K562 (cell line): ENCODE data around the gene ZNF229. TPM values are rescaled to one million over a fixed set of nuclear protein-coding genes. Genes with fewer than 3 reads are reported as not detected.

ENCODE experiments used
- CBX3 ChIP-seq, 2 experiments: IDR thresholded peaks; 1 replicate in 1 of 2; 2 replicates in 1 of 2; pipeline ENCODE4 v1.6.1; 2012; ENCODE audit warnings: inconsistent platforms in 2 of 2, low read length in 2 of 2, borderline replicate concordance in 1 of 2, control low read depth in 1 of 2
- CBX5 ChIP-seq: IDR thresholded peaks from 2 replicates; pipeline ENCODE4 v1.6.1; 2014; ENCODE audit warnings: low read depth, borderline replicate concordance
- ETS1 ChIP-seq: conservative IDR thresholded peaks from 2 replicates; pipeline ENCODE4 v1.6.1; 2011; ENCODE audit warnings: low read depth, mild to moderate bottlenecking, low read length; ENCODE audit not compliant: control insufficient read depth
- JUN ChIP-seq, 2 experiments: sonication (generic) in 1 of 2; formaldehyde crosslinking in 1 of 2; IDR thresholded peaks; 2 replicates each; pipeline versions ENCODE4 v1.6.1 to v1.8.0; 2012 to 2022; ENCODE audit warnings: borderline replicate concordance in 2 of 2, mild to moderate bottlenecking in 2 of 2, improper control_type of control experiment in 1 of 2, low read depth in 1 of 2, low read length in 1 of 2, missing genetic modification reagents in 1 of 2
- JUND ChIP-seq, 2 experiments: IDR thresholded peaks; 2 replicates in 1 of 2; 3 replicates in 1 of 2; pipeline ENCODE4 v1.6.1; 2011; ENCODE audit warnings: borderline replicate concordance in 2 of 2, low read depth in 2 of 2, low read length in 2 of 2, improper control_type of control experiment in 1 of 2, missing biosample characterization in 1 of 2, missing genetic modification characterization in 1 of 2, missing genetic modification reagents in 1 of 2
- MIER1 ChIP-seq: fragments of 450-650 bp; IDR thresholded peaks from 2 replicates; pipeline ENCODE4 v1.6.1; 2016; ENCODE audit warnings: antibody characterized with exemption, mild to moderate bottlenecking, low read depth
- MTA3 ChIP-seq: fragments of 450-650 bp; formaldehyde crosslinking; IDR thresholded peaks from 2 replicates; pipeline ENCODE4 v1.6.1; 2017; ENCODE audit warnings: mild to moderate bottlenecking, borderline replicate concordance
- POLR2A ChIP-seq: fragments of 450-650 bp; conservative IDR thresholded peaks from 2 replicates; pipeline ENCODE4 v1.6.1; 2016
- POLR2B ChIP-seq: fragments of 450-650 bp; IDR thresholded peaks from 2 replicates; pipeline ENCODE4 v1.6.1; 2018; ENCODE audit warnings: low read depth; ENCODE audit not compliant: partially characterized antibody
- ZBTB40 ChIP-seq, 2 experiments: fragments of 450-650 bp in 1 of 2; sonication (generic) in 1 of 2; formaldehyde crosslinking in 1 of 2; IDR thresholded peaks; 2 replicates each; pipeline versions ENCODE4 v1.7.1 to v1.9.0; 2016 to 2022; ENCODE audit warnings: inconsistent platforms in 1 of 2, mild to moderate bottlenecking in 1 of 2, missing genetic modification reagents in 1 of 2
- ZNF124 ChIP-seq: sonication (generic); formaldehyde crosslinking; IDR thresholded peaks from 2 replicates; pipeline ENCODE4 v1.8.1; 2022; ENCODE audit warnings: missing genetic modification reagents
- ZNF274 ChIP-seq: IDR thresholded peaks from 2 replicates; pipeline ENCODE4 v1.6.1; 2011; ENCODE audit warnings: low read depth, mild to moderate bottlenecking, low read length, moderate library complexity, borderline replicate concordance
- ZNF280B ChIP-seq: fragments of 250-450 bp; sonication (Bioruptor Pico); IDR thresholded peaks from 2 replicates; pipeline ENCODE4 v1.5.1; 2021; ENCODE audit warnings: mild to moderate bottlenecking
- polyA plus RNA-seq, 8 experiments: library from polyadenylated mRNA; depleted of rRNA in 4 of 8; stranded (reverse) in 5 of 8; unstranded in 3 of 8; fragments of >200 nt; fragmentation: Nextera tagmentation in 2 of 8; fragmentation: Illumina TruSeq in 1 of 8; extraction: Ambion mirVana in 2 of 8; extraction: Trizol in 1 of 8; gene quantifications; 2 replicates each; pipeline versions ENCODE4 v1.2.1 to v1.2.3, GENCODE V29; 2011 to 2014; ENCODE audit warnings: inconsistent platforms in 1 of 8, missing spikeins in 1 of 8
- total RNA-seq, 7 experiments: library from RNA; depleted of rRNA in 6 of 7; stranded (reverse); fragments of >200 nt in 6 of 7; fragmentation: Illumina TruSeq in 2 of 7; extraction: Trizol in 2 of 7; gene quantifications; 2 replicates each; pipeline versions ENCODE4 v1.2.1 to v1.2.3, GENCODE V29; 2011 to 2021; ENCODE audit warnings: low replicate concordance in 1 of 7

The ZNF229 gene
- total and polyA plus RNA-seq, 9 of the 15 experiments (the other 6 are each of a cell fraction or from before 2014, with no cell fraction given): 0.31 to 2.4 (median 0.74) TPM

- 0 out of 2 replicates have a peak, but pooled peaks have one; percentile 11 for TF ChIP-seq ZBTB40 (IDR thresholded peaks at IDR 0.05)
- TF ChIP-seq ZBTB40 (CRISPR knock-in tag; IDR thresholded peaks at IDR 0.05): no peak
- no peak for TF ChIP-seq ZNF124 (CRISPR knock-in tag)
- peak; percentile 37 for TF ChIP-seq POLR2B
- peak; percentile 88 for TF ChIP-seq ETS1
- TF ChIP-seq JUN (IDR thresholded peaks at IDR 0.05; ENCODE audit: borderline replicate concordance, low read depth, low read length): peak; percentile 42; the same call in 1 of the 2 replicates
- no peak for TF ChIP-seq JUN (CRISPR knock-in tag; IDR thresholded peaks at IDR 0.05; ENCODE audit: borderline replicate concordance)
- peak; percentile 90; the same call in 1 of the 2 replicates for TF ChIP-seq MTA3
- peak; percentile 90 for TF ChIP-seq CBX5
- peak in 1 of 2 experiments; percentile 96; a peak in 2 of 3 replicates for TF ChIP-seq CBX3 (IDR thresholded peaks at IDR 0.05; ENCODE audit: borderline replicate concordance in 1 of 2, low read length in 2 of 2)
- TF ChIP-seq ZNF280B (CRISPR knock-in tag): peak; percentile 85
- TF ChIP-seq POLR2A: peak; percentile 49; the same call in 1 of the 2 replicates
- 0 out of 2 replicates have a peak, but pooled peaks have one; percentile 31 for TF ChIP-seq MIER1
- TF ChIP-seq JUND (IDR thresholded peaks at IDR 0.05; ENCODE audit: borderline replicate concordance, low read depth, low read length): no peak
- TF ChIP-seq JUND (tag; IDR thresholded peaks at IDR 0.05; ENCODE audit: borderline replicate concordance, low read depth, low read length): no peak
- peak; percentile 100 for TF ChIP-seq ZNF274
Observed at GRCh38 chr19:44476559-44477408, 28.5 kb upstream of the ZNF229 start (continued).
